Right ventricle myocardium inferior (tissue), 1 donor: ENCODE data around the gene SPAG17. TPM values are rescaled to one million over a fixed set of nuclear protein-coding genes. Genes with fewer than 3 reads are reported as not detected.
"Not testable (repeated sequence)": the region's sequence is repeated elsewhere in the genome, so short reads cannot be mapped to it uniquely, and the experiment has no call there.

Experiments used
- ATAC-seq: fragments of 200-7000 bp; cut with Tn5 transposase; one replicate; pipeline ENCODE4 v1.9.1; 2020; ENCODE audit warnings: mild to moderate bottlenecking, moderate library complexity
- DNase-seq: peaks from one replicate; pipeline ENCODE4 v3.0.0; 2021; ENCODE audit errors: missing footprints
- intact Hi-C: fragments of 100-400 bp; cut with DNase I; formaldehyde crosslinking; loops from one replicate; pipeline ENCODE4 v1.11.0; 2022
- total RNA-seq: library from RNA; stranded (reverse); fragmentation: NEBNext Ultra II Directional; extraction: Animal tissue kit (Norgen Biotek cat#: 25700); gene quantifications from one replicate; pipeline ENCODE4 v1.2.1, GENCODE V29; 2021
- donor health status: DM: no; HTN: yes; CAD: no; lungs with severe emphysema.

The SPAG17 gene
- total RNA-seq, 1 donor from 2014 or later: not detected

DNA sequence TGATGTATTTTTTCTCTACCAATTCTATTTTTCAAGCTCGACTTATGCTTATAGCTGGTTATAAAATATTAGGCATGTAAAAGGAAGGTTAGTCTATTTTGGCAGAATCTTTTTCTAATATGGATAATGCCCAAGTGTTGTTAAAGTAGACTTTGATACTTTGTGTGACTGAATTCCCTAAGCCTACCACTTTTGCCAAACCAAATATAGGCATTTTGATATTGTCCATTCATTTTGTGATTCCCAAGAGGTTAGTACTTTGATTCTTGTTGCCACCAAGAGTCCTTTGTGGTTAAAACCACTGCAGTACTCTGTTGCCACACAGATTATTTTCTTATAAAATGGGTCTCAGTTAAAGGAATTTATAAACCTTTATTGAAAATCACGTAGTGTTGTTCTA lies 251.3 kb downstream of the SPAG17 start:
- intact Hi-C loops: no loop called here
- ATAC-seq: no peak
- no peak for DNase-seq

DNA sequence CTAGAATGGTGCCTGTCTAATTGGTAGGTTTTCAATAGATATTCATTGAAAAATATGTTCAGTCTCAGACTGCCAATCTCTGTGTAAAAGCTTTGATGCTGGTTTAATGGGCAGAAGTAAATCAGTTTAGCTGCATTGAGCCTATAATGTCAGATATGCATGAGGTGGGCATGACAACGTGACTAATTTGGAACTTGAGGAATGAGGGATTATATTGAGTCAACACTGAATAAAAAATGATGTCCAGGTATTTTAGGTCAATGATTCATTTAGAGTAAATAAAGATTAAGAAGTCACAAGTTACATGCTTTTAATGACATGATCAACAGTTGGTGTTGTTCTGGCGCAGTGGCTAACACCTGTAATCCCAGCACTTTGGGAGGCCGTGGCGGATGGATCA lies 252.5 kb downstream of the SPAG17 start:
- intact Hi-C loops: no loop called here
- DNase-seq (no peak), ATAC-seq (no peak)

DNA sequence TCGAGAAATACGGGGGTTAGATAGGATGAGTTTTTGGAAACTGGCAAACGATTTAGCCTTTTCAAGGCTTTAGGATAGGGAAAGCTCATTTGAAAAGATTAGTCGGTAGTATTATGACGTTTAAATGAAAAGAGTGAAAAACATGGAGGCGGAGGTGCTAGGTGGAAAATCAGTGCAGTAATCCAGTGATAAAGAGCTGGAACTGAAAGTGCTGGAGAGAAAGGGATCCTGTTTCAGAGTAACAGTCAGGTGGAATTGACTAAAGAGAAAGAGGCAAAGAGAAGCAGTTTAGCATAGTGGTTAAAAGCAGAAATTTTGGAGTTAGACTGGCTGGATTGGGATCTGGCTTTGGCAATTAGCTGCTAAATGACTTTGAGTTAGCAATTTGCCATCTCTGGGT lies 254.5 kb downstream of the SPAG17 start:
- intact Hi-C loops: no loop called here
- DNase-seq (no peak), ATAC-seq (no peak)

DNA sequence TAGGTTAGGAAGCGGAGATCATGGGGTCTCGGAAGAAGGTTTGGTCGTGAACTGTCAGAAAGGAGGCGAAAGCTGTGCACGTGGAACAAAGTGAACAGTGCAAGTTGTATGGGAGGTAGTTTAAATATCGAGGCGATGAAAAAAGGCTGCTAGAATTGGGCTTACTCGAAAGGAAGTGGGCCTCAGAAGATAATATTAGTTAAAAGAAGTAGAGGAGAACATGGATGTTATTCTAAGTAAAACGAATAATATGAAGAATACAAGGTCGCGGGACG lies 254.9 kb downstream of the SPAG17 start:
- ATAC-seq (no peak), DNase-seq (no peak)
- intact Hi-C loops: no loop called here

DNA sequence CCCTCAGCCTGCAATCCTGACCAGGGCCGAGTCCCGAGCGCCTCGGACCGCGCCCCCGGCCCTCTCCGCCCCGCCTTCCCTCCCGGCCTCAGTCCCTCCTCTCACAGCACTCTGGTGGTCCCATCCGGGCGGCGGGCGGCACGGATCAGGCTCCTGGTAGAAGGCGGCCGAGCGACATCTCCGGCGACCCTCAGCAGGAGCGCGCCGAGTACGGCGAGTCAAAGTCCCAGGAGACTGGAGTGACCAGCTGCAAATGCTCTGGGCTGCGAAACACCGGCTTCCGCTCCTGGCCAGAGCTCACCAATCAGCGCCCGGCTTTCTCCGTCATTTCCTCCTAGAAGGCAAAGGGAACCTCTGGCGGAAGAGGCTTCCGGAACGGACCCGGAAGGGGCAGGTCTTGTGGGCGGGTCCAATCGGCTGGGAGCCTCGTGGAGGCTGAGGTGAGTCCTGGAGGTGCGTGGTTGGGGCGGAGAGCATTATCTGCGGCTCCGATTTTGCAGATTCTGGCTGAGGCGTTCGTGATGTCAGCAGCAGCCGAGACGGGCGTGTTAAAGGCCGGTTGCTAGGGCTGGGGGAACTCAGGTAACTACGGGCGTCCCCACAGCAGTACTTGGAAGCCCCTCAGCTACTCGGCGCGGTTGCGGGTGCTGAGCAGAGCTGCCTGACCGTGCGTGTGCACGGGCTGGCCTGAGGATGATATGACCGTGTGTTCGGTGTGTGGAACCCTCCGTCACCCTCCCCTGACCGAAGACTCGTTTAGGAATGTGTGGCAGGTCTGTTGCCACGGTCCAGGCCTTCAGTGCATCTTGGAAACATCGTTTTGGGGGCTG lies 255.5 kb downstream of the SPAG17 start, which contains the start of the genes GDAP2 and WDR3:
Gene GDAP2 (minus strand): TSS at position 279 of the 830 bp plus-strand sequence. CDS start 9,264 bp downstream, outside the sequence.
Gene WDR3 (plus strand): TSS at position 397 of the 830 bp plus-strand sequence. CDS start 3,581 bp downstream, outside the sequence.
- DNase-seq (peak; percentile 98), ATAC-seq (peak; percentile 98)
- intact Hi-C loops: no loop called here

DNA sequence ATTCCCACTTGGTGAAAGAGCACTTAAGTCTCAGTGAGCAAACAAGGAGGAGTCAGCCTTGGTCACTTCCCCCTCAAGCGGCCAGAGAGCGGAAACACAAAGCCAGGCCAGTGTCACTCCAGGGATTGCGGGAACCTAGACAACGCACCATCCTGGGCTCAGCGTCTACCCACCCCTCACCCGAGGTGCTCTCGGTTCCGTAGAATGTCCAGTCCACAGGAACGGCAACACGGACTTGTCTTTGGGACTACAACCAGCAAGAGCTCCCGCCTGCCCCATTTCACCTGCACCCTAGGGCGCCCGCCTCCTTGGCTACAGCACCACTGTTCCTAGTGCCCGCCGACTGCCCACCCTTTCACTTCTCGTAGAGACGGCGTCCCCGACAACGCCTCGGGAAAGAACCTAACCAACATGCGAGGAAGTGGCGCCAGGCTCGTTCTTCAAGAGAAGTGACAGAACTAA lies 256.1 kb downstream of the SPAG17 start:
- intact Hi-C loops: no loop called here
- peak; percentile 76 for ATAC-seq
- peak; percentile 73 for DNase-seq

DNA sequence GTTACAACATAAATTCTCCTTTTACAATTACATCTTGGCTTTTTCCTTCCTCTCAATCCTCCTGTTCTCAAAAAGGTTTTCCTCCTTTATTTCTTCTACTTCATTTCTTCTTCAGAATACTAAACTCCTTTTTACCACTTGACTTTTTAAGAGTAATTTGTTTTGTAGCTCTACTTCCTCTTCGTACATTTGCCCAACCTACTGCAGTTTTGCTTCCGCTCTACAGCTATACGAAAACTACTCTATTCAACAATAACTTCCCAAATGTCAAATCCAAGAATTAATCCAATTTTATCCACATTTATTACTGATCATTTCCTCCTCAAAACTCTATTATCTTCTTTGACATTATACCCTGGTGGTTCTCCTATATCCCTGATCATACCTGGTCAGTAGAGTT lies 259.0 kb downstream of the SPAG17 start:
- ATAC-seq: no peak
- intact Hi-C loops: no loop called here
- DNase-seq: no peak

DNA sequence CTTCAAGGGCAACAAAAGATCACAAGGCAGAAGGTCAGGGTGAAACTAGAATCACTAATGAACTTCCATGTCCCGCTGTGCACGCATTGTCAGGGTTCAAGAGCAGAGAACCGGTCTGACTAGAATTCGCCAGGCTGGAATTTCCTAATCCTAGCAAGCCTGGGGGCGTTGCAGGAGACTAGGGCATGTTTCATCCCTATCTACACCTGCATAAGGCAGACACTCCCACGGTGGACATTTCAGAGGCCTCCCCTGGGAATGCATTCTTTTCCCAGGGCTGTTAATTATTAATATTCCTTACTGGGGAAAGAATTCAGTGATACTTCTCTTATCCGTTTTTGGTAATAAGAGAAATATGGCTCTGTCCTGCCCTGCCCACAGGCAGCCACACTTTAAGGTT lies 262.3 kb downstream of the SPAG17 start:
- DNase-seq, ATAC-seq, intact Hi-C loops: not testable (repeated sequence)

DNA sequence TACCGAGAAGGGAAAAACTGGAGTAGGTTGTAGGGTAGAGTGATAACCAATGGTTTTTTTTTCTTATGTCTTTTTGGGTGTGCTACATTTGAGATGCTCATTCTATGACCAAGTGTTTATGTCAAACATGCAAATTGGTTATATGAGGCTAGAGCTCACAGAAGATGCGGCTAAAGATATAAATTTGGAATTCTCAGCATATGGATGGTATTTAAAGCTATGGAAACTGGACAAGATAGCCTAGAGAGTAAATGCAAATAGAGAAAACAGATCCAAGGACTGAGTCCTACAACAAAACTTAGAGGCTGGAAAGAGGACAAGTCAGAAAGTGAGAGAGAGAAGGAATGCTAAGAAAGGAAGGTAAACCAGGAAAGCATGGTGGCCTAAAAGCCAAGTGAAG lies 263.0 kb downstream of the SPAG17 start:
- ATAC-seq: no peak
- intact Hi-C loops: no loop called here
- no peak for DNase-seq

DNA sequence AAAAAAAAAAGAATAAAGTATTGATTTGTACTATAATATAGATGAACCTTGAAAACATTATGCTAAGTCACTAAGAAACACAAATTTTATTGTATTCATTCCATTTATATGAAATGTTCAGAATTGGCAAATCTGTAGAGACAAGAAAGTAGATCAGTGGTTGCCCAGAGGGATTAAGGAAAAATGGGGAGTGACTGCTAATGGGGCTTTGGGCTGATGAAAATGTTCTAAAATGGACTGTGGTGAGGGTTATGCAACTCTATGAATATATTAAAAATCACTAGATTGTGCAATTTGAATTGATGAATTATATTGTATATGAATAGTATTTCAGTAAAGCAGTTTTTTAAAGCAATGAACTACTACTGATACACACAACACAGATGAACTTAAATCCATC lies 265.7 kb downstream of the SPAG17 start:
- ATAC-seq (no peak), DNase-seq (no peak)
- intact Hi-C loops: no loop called here

DNA sequence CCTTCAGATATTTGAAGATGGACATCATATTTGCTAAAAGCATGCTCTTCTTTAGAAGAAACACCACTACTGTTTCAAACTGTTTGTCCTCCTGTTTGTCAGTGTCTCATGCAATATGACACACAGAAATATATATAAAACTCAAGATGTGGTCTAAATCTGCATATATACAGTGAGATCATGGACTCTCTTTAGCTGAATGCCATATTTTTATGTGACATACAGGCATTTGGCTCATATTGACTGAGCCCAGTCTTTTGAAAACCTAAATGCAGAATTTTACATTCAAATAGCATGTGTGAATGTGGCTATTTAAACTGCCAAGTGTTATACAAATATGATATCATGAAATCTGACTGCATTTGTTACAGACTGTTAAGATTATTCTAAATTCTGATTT lies 274.0 kb downstream of the SPAG17 start:
- DNase-seq (no peak), ATAC-seq (no peak)
- intact Hi-C loops: no loop called here

DNA sequence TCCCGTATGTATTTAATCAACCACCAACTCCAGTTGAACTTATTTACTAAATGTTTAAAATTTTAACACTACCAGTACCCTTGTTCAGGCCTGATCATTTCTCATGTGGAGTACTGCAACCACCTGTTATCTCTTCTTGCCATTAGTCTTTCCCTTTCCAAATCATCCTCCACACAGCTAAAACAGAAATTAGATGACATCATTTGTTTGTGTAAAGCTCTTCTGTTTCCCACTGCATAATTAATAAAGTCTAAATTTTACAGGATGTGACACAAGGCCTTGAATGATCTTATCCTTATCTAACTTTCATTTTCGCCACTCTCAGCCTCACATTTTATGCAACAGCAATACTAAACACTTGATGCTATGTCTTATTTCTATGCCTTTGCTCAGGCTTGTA lies 280.0 kb downstream of the SPAG17 start:
- no peak for DNase-seq
- intact Hi-C loops: no loop called here
- no peak for ATAC-seq

DNA sequence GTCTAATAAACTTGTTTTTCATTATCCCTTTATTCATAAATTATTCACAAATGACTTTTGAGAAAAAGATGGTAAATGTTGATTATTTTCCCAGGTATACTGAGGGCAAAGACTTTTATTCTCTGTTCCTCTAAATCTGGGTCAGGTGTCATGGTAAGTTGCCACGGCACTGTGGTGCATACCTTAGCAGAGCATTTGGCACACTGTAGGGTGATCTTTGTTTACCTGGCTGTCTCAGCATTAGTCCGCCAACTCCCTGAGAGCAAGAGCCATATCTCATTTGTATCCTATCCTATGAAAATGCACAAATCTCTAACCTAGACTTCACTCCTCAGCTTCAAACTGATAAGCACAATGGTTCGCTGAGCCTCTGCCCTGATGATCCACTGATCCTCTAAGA lies 280.5 kb downstream of the SPAG17 start:
- intact Hi-C loops: no loop called here
- DNase-seq: no peak
- no peak for ATAC-seq
